GM19099 (cell line): Measurements from ENCODE around the gene PSMD9.

Experiments
- POLR2A ChIP-seq: IDR thresholded peaks from 3 replicates; pipeline ENCODE4 v1.6.1; 2011; ENCODE audit warnings: low read depth; ENCODE audit not compliant: insufficient read length; ENCODE audit errors: extremely low read depth

The PSMD9 gene

DNA sequence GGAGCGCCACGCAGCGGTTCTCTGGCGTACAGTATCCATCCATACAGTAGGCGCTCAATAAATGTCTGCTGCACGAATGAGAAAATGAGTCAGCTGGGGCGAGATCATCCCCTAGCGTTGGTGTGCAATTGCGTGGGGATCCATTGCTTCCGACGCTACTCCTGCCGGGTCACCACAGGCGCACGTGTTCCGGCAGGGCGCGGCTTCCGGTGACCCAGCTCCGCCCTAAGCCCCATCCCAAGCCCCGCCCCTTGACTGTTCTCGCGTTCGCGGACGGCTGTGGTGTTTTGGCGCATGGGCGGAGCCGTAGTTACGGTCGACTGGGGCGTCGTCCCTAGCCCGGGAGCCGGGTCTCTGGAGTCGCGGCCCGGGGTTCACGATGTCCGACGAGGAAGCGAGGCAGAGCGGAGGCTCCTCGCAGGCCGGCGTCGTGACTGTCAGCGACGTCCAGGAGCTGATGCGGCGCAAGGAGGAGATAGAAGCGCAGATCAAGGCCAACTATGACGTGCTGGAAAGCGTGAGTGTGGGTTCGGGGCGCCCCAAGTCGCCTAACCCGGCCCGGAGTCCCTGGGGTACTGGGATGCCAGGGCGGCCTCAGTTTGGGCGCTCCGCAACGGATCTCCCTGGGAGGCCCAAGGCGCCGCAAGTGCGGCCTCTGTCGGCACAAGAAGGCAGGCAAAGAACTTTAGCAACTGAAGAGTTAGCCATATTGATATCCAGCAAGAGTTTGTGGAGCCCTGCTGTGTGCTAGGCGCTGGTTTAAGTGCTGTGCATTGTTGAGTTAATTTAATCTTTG lies at the start of gene PSMD9:
Gene PSMD9 (plus strand): TSS at position 313 of the 796 bp plus-strand sequence. CDS start 67 bp downstream, at position 380.
- peak; percentile 90 for TF ChIP-seq POLR2A

DNA sequence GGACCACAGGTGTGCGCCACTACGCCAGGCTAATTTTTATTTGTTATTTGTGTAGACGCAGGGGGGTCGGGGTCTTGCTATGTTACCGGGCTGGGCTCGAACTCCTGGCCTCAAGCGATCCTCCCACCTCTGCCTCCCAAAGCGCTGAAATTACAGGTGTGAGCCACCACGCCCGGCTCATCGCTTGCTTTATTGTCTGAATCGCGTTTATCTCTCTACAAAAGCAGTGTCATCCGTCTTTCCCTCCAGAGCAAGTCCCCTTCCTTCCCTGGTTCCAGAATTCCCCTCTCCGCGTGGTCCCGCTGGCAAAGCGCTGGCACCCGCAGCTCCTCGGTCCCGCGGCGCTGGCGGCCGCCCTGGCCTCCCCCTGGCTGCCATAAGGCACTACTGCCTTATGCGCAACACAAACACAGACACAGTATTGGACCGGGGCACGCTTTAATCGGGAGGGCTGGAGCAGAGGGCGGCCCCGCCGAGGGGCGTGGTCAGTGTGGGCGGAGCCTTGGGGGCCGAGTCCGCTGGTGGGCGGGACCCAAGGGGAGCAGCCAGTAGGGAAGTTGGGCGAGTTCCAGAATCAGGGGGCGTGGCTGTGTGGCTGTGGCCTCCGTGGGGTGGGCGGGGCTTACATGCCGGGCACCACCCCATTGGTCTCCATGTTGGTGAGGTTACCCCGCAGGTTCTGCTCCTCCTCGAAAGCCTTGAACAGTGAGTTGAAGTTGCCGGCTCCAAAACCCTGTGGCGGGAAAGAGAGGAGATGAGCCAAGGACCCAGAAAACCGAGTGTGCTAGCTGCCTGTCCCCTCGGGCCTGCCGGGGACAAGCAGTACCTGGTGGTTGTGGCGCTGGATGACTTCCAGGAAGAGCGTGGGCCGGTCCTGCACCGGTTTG lies 49.2 kb upstream of the PSMD9 start:
- TF ChIP-seq POLR2A = peak; percentile 70

DNA sequence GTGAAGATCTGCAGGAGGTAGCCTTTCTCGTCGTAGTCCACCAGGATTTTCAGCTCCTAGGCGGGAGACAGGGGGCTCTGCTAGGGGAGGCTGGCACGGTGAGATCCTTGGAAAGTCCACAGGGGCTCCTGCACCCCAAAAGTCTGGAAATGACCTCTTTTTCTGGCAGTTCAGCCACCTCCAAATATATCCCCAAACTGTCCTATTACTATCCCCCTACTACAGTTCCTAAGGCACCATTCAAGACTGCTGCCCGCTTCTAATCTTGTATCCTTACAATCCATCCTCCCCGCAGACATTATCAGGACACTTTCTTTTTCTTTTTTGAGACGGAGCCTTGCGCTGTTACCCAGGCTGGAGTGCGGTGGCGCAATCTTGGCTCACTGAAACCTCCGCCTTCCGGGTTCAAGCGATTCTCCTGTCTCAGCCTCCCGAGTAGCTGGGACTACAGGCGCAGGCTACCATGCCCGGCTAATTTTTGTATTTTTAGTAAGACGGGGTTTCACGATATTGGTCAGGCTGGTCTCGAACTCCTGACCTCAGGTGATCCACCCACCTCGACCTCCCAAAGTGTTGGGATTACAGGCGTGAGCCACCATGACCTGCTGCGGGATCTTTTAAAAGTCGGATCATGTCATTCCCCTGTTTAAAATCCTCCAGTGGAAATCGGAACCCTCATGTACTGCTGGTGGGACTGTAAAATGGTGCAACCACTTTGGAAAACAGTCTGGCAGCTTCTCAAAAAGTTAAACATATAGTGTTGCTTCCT lies 48.4 kb upstream of the PSMD9 start:
- TF ChIP-seq POLR2A = no peak

GRCh38 chr12:121843236-121843982 lies 45.2 kb upstream of the PSMD9 start:
- no peak for TF ChIP-seq POLR2A

DNA sequence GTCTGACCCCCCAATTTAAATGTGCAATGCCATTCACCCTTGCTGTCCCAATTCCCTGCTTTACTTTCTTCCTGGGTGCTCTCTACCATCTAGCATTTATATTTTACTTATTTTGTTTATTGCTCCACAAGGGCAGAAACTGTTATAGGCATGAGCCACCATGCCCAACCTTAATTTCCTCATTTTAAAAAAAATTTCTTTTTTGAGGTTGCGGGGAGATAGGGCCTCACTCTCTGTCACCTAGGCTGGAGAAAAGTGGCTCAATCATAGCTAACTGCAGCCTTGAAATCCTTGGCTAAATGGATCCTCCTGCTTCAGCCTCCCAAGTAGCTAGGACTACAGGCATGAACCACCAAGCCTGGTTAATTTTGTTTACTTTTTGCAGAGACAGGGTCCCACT lies 42.9 kb upstream of the PSMD9 start:
- no peak for TF ChIP-seq POLR2A

DNA sequence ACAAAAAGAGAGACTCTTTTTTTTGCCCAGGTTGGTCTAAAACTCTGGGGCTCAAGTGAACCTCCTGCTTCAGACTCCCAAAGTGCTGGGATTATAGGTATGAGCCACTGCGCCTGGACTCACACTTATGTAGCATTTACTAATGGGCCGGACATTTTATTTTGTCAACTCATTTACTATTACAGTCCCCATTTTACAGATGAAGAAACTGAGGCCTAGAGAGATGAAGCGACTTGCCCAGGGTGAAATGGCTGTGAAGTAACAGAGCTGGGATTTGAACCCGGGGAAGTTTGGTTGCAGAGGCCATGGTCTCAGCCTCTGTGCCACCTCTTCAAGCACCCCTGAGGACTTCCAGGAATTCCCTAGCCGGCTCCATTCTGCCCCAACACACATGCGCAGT lies 39.4 kb upstream of the PSMD9 start:
- no peak for TF ChIP-seq POLR2A

DNA sequence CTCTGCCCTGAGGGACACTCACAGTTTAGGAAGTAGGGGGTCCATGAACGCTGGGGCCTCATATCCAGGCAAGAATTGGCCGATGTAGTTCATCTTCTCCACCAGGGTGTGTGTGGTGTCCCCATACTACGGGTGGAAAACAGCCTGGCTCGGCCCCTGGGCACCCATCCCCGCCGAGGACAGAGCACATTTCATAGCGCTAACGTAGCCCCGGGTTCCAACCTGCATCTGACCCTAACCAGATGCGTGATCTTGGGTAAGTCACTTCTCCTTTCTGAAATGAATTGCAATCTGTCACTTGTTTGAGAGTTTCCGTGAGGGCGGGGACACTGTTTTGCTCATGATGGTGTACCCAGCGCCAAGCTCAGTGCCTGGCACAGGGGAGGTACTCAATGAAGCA lies 38.9 kb upstream of the PSMD9 start:
- TF ChIP-seq POLR2A = no peak

DNA sequence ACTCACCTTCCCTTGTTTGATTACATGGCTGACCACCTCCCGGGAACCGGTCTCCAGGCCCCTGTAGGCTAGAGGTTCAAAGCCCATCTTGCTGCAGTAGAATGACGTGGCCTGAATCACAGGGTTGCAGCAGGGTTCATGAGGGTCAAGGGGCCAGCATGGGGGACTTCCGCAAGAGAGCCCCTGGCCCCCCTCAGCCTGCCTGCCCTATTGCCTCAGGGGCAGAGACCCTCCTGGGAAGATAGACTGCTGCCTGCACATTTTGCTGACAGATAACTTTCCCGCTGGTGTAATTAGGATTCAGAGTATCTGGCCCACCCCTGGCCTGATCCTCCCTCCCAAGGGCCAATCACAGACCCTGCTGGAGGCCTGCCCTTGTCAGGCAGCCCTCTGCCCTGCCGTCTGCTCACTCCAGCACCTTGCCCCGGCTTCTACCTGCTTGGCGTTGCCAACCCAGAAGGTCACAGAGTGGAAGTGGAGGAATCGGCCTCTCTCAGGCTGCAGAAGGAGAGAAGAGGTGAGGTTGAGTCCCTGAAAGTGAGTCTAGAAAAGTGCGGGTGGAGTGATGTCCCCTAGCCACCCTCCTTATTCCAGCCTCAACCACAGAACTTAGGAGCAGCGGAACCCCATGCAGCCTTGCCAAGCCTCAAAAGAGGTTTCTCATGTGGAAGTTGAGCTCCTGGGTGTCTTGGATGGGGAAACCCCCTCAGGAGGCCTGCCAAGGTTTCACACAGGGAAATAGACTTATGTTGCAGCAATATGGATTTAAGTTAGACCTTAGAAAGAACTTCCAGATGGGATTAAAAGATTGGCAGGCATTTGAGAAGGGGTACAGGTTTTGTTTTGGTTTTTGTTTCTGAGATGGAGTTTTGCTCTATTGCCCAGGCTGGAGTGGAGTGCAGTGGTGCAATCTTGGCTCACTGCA lies 31.0 kb upstream of the PSMD9 start:
- TF ChIP-seq POLR2A = no peak

DNA sequence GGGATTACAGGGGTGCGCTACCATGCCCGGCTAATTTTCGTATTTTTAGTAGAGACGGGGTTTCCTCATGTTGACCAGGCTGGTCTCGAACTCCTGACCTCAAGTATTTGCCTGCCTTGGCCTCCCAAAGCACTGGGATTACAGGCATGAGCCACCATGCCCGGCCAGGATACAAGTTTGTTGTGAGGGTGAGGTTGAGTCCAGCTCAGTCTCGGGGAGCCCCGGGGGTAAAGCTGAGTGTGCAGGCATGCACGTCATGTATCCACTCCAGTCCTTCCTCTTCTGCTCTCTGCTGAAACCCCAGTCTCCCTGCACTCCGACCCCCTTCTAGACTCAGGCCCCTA lies 30.3 kb upstream of the PSMD9 start:
- no peak for TF ChIP-seq POLR2A

DNA sequence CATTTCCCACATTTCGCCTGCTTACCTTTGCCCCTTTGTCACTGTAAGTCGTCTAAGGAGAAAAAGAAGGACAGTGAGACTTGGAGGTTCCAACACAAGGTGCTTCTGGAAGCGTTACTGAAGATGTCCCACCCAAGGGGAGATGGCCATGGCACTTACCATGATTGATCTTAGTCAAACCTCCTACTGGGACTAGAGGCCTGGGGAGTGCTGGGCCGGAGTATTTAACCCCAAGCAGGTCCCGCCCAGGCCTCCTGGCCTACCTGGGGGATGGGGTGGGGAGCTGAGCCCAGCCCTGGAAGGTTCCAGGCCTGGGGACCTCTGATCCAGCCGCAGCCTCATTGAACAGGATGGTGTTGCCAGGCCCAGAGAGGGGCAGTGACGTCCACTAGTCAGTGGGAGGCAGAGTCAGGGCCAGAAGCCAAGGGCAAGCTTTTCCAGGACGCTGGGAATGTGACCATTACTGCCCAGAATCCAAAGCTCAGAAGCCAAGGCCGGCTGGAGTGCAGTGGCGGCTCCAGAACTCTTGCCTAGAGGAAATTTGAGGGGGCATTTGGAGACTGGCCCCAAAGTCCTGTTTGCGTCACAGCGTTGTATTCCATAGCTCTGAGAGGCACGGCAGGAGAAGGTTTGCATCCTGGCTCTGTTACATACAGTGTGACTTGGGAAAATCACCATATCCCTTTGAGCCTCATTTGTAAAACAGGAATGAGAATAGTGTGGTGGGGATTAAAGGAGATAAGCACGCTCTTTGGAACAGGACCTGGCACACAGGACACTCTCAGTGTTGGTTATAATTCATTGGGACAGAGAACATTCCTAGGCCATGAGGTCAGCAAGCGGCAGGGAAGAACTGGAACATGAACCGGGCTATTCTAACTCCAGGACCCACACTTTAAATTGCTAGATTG lies 29.7 kb upstream of the PSMD9 start, which contains the start of gene HPD:
Gene HPD (minus strand): TSS at position 198 of the 911 bp plus-strand sequence. CDS start 36 bp downstream, at position 162.
- TF ChIP-seq POLR2A = no peak

GRCh38 chr12:121860257-121860656 lies 28.3 kb upstream of the PSMD9 start:
- TF ChIP-seq POLR2A = no peak

- TF ChIP-seq POLR2A = no peak
Measured at GRCh38 chr12:121861636-121862254, 26.8 kb upstream of the PSMD9 start.

DNA sequence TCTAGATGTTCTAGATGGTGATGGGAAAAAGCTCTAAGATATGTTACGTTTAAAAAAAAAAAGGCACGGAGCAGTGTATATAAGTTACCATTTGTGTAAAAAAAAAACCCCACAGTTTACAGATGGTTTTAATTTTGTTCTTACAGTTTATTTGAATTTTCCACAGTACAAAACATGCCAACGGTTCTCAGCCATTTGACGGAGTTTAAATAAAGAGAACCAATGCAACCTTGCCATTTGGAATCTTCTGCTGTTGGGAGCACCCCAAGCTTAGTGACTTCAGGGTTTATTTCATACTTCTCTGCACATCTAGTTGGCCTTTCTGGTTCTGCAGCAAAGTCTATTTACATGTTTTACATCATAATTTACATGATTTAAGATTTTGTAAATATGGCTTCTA lies 22.3 kb upstream of the PSMD9 start:
- TF ChIP-seq POLR2A = no peak

- no peak for TF ChIP-seq POLR2A
Measured at GRCh38 chr12:121871467-121871866, 17.1 kb upstream of the PSMD9 start.
